SK-N-MC (cell line): ENCODE measurements around the gene ZNF407.

ENCODE experiments used
- EZH2 ChIP-seq: fragments of 200-600 bp; sonication (generic); IDR thresholded peaks from one replicate; pipeline ENCODE4 v1.6.1; 2017; ENCODE audit warnings: antibody characterized with exemption
- FOXP2 ChIP-seq: optimal IDR thresholded peaks from 2 replicates; pipeline ENCODE3; 2011; ENCODE audit warnings: mild to moderate bottlenecking, moderate library complexity; ENCODE audit not compliant: insufficient read depth; ENCODE audit errors: extremely low read length, control extremely low read depth
- POLR2AphosphoS5 ChIP-seq: IDR thresholded peaks from 2 replicates; pipeline ENCODE4 v1.6.1; 2012; ENCODE audit warnings: mild to moderate bottlenecking, low read depth, low read length, borderline replicate concordance

DNA sequence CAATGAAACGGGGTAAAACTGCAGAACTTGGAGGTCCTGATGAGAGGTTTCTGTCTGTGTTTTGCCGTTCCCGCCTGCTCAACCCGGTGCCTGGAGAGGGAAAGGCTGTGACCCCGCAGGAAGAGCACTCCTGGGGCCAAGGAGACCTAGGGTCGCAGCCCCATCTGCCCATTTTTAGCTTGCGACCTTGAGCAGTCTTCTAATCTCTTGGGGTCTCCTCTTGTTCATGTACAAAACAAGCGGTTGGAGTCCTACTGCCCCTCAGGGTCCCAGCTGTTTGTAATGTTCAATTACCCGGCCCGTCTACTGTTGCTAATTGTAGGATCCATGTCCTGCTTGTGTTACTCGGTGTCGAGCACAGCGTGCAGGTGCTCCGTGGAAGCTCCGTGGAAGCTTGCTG is 506.8 kb downstream of the ZNF407 start:
- TF ChIP-seq EZH2 (no peak), POLR2AphosphoS5 (no peak), FOXP2 (no peak)
